Endothelial cell of umbilical vein (primary cell): ENCODE measurements around the gene NHLRC4. TPM values are rescaled to one million over a fixed set of nuclear protein-coding genes. Genes with fewer than 3 reads are reported as not detected.

Experiments
- BruUV-seq: library from RNA; stranded (reverse); fragments of 400-500 nt; replicated peaks from 2 replicates; lab custom pipeline; 2021; lab: Mats Ljungman, UMichigan
- CTCF ChIA-PET: fragments of 300-600, 350-600 bp; sonication (Branson Sonifier 250); formaldehyde crosslinking; loops from one replicate; lab custom pipeline; 2021; ENCODE audit warnings: antibody characterized with exemption, inconsistent platforms; lab: Charles Lee
- POLR2A ChIA-PET: fragments of 300-600, 350-600 bp; sonication (Branson Sonifier 250); formaldehyde crosslinking; loops from one replicate; lab custom pipeline; 2021; ENCODE audit warnings: antibody characterized with exemption, inconsistent platforms; lab: Charles Lee
- DNase-seq: peaks from one replicate; pipeline ENCODE4 v3.0.0-alpha.2; 2011; ENCODE audit warnings: low read depth, low spot score
- FAIRE-seq: peaks from 2 replicates; lab custom pipeline; 2011; peaks lifted over from hg19 to GRCh38; lab: Jason Lieb, UNC
- H2AFZ ChIP-seq: 2 replicates; pipeline ENCODE4 v1.6.0; 2012; ENCODE audit warnings: low read depth, low read length, control low read depth, inconsistent platforms
- H3K27ac ChIP-seq: 2 replicates; pipeline ENCODE4 v1.5.1; 2011; ENCODE audit warnings: low read depth, mild to moderate bottlenecking, control low read depth, low read length, moderate library complexity; ENCODE audit not compliant: insufficient read depth
- H3K27me3 ChIP-seq, 2 experiments: 2 replicates each; pipeline versions ENCODE4 v1.6.0 to v1.6.1; 2011; ENCODE audit warnings: low read length in 2 of 2, mixed read lengths in 1 of 2; ENCODE audit not compliant: control insufficient read depth in 2 of 2, insufficient read depth in 2 of 2
- H3K36me3 ChIP-seq, 2 experiments: 2 replicates in 1 of 2; 3 replicates in 1 of 2; pipeline ENCODE4 v1.5.1; 2011; ENCODE audit warnings: low read length in 2 of 2, mild to moderate bottlenecking in 1 of 2, moderate library complexity in 1 of 2; ENCODE audit not compliant: control insufficient read depth in 2 of 2, insufficient read depth in 2 of 2; ENCODE audit errors: extremely low read depth in 1 of 2
- H3K4me1 ChIP-seq: 3 replicates; pipeline ENCODE4 v1.5.1; 2011; ENCODE audit warnings: mild to moderate bottlenecking, low read length; ENCODE audit not compliant: control insufficient read depth, insufficient read depth; ENCODE audit errors: extremely low read depth
- H3K4me2 ChIP-seq: 2 replicates; pipeline ENCODE4 v1.6.1; 2011; ENCODE audit warnings: low read length, control low read depth, mixed read lengths; ENCODE audit not compliant: insufficient read depth
- H3K4me3 ChIP-seq, 3 experiments: fragments of 200-600 bp in 1 of 3; sonication (generic), shearing (Covaris generic) in 1 of 3; replicated peaks in 1 of 3; 2 replicates each; pipeline ENCODE4 v1.5.1; 2011 to 2016; ENCODE audit warnings: control low read depth in 3 of 3, low read length in 3 of 3, mild to moderate bottlenecking in 2 of 3, inconsistent platforms in 1 of 3, low read depth in 1 of 3, moderate library complexity in 1 of 3; ENCODE audit not compliant: insufficient read depth in 1 of 3
- H3K79me2 ChIP-seq: 2 replicates; pipeline ENCODE4 v1.6.0; 2012; ENCODE audit warnings: low read length, inconsistent platforms; ENCODE audit not compliant: control insufficient read depth, insufficient read depth
- H3K9ac ChIP-seq: replicated peaks from 2 replicates; pipeline ENCODE3; 2011; ENCODE audit warnings: low read length, control low read depth; ENCODE audit not compliant: insufficient read depth; ENCODE audit errors: extremely low read depth
- H3K9me1 ChIP-seq: replicated peaks from 3 replicates; pipeline ENCODE4 v1.6.0; 2011; ENCODE audit warnings: mild to moderate bottlenecking, low read length; ENCODE audit not compliant: control insufficient read depth, insufficient read depth; ENCODE audit errors: extremely low read depth
- H3K9me3 ChIP-seq: replicated peaks from 2 replicates; pipeline ENCODE4 v1.5.1; 2012; ENCODE audit warnings: low read length, inconsistent platforms; ENCODE audit not compliant: control insufficient read depth, insufficient read depth
- H4K20me1 ChIP-seq: replicated peaks from 2 replicates; pipeline ENCODE3; 2011; ENCODE audit warnings: mild to moderate bottlenecking, low read length; ENCODE audit not compliant: control insufficient read depth, insufficient read depth; ENCODE audit errors: extremely low read depth
- EZH2 ChIP-seq: IDR thresholded peaks from 2 replicates; pipeline ENCODE4 v1.6.1; 2012; ENCODE audit warnings: borderline replicate concordance, low read depth, mild to moderate bottlenecking, moderate library complexity, low read length, inconsistent platforms; ENCODE audit not compliant: severe bottlenecking
- FOS ChIP-seq: IDR thresholded peaks from 2 replicates; pipeline ENCODE4 v1.6.1; 2011; ENCODE audit warnings: mild to moderate bottlenecking, low read length, moderate library complexity, borderline replicate concordance; ENCODE audit not compliant: insufficient read depth
- GATA2 ChIP-seq: IDR thresholded peaks from 2 replicates; pipeline ENCODE4 v1.7.0; 2011; ENCODE audit warnings: low read depth, mild to moderate bottlenecking, moderate library complexity, mixed read lengths, low read length; ENCODE audit not compliant: insufficient read length, insufficient read depth
- JUN ChIP-seq: IDR thresholded peaks from 2 replicates; pipeline ENCODE4 v1.6.1; 2011; ENCODE audit warnings: borderline replicate concordance, low read depth; ENCODE audit not compliant: insufficient read length, insufficient read depth
- MYC ChIP-seq: IDR thresholded peaks from one replicate; pipeline ENCODE4 v1.6.1; 2011; ENCODE audit warnings: mild to moderate bottlenecking, low read depth, low read length
- POLR2A ChIP-seq: IDR thresholded peaks from 2 replicates; pipeline ENCODE4 v1.6.1; 2012; ENCODE audit warnings: low read depth, mild to moderate bottlenecking, control low read depth, low read length
- POLR2AphosphoS5 ChIP-seq: IDR thresholded peaks from 2 replicates; pipeline ENCODE4 v1.6.1; 2012; ENCODE audit warnings: low read depth, mild to moderate bottlenecking, control low read depth, low read length, moderate library complexity; ENCODE audit not compliant: insufficient read depth
- dilution Hi-C: fragments of 300-500 bp; cut with MboI; formaldehyde crosslinking; loops from one replicate; pipeline ENCODE4 v1.15.0; 2019; ENCODE audit warnings: low sequenced_read_pairs; ENCODE audit not compliant: extremely low pct_ligation_motif_present
- intact Hi-C: fragments of 100-400 bp; cut with micrococcal nuclease; formaldehyde crosslinking; loops from one replicate; pipeline ENCODE4 v1.10.0; 2022
- polyA plus RNA-seq, 4 experiments: library from polyadenylated mRNA; depleted of rRNA in 3 of 4; stranded (reverse) in 3 of 4; unstranded in 1 of 4; fragments of >200 nt; gene quantifications; 2 replicates each; pipeline versions ENCODE4 v1.2.1 to v1.2.3, GENCODE V29; 2011 to 2012; ENCODE audit warnings: missing spikeins in 1 of 4
- total RNA-seq: library from RNA; stranded (reverse); gene quantifications from 2 replicates; pipeline ENCODE4 v1.2.3, GENCODE V29; 2021
- TF ChIP-seq, protein P1 (sequence below): IDR thresholded peaks from 2 replicates; pipeline ENCODE4 v1.6.1; 2011; ENCODE audit not compliant: insufficient read depth, insufficient read length
- TF ChIP-seq, protein P2 (sequence below), 2 donors: IDR thresholded peaks; 1 replicate in 1 of 2; 2 replicates in 1 of 2; pipeline ENCODE4 v1.5.1; 2011; ENCODE audit warnings: low read length in 2 of 2, mild to moderate bottlenecking in 2 of 2, moderate library complexity in 2 of 2, control low read depth in 1 of 2, inconsistent platforms in 1 of 2, low read depth in 1 of 2; ENCODE audit not compliant: insufficient read depth in 1 of 2; ENCODE audit errors: extremely low read depth in 1 of 2

The NHLRC4 gene
- total and polyA plus RNA-seq, 2 donors (not counting 3 experiments of a cell fraction or from before 2014, with no cell fraction given), result 0.73 to 0.94 TPM

GRCh38 chr16:534856-535445 is 31.9 kb upstream of the NHLRC4 start:
- no peak for TF ChIP-seq GATA2
- TF ChIP-seq POLR2A, result no peak
- TF ChIP-seq, protein P1, sequence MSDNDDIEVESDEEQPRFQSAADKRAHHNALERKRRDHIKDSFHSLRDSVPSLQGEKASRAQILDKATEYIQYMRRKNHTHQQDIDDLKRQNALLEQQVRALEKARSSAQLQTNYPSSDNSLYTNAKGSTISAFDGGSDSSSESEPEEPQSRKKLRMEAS, result no peak
- no peak for TF ChIP-seq JUN
- no peak for TF ChIP-seq FOS
- TF ChIP-seq, protein P2, sequence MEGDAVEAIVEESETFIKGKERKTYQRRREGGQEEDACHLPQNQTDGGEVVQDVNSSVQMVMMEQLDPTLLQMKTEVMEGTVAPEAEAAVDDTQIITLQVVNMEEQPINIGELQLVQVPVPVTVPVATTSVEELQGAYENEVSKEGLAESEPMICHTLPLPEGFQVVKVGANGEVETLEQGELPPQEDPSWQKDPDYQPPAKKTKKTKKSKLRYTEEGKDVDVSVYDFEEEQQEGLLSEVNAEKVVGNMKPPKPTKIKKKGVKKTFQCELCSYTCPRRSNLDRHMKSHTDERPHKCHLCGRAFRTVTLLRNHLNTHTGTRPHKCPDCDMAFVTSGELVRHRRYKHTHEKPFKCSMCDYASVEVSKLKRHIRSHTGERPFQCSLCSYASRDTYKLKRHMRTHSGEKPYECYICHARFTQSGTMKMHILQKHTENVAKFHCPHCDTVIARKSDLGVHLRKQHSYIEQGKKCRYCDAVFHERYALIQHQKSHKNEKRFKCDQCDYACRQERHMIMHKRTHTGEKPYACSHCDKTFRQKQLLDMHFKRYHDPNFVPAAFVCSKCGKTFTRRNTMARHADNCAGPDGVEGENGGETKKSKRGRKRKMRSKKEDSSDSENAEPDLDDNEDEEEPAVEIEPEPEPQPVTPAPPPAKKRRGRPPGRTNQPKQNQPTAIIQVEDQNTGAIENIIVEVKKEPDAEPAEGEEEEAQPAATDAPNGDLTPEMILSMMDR (IDR thresholded peaks at IDR 0.05; ENCODE audit: extremely low read depth in 1 of 2, insufficient read depth in 1 of 2, low read depth in 1 of 2, low read length in 2 of 2), result no peak
- TF ChIP-seq MYC, result no peak
- TF ChIP-seq EZH2, result no peak
- no peak for TF ChIP-seq POLR2AphosphoS5

More at GRCh38 chr16:534856-535445, 31.9 kb upstream of the NHLRC4 start:
- no peak overlapping the region for H2AFZ ChIP-seq
- peaks cover 1% of the 10 kb centered on the region for H3K4me1 ChIP-seq
- dilution Hi-C loops, result no loop called here
- no peak overlapping the region for H3K4me2 ChIP-seq
- no peak overlapping the region for H3K27ac ChIP-seq
- intact Hi-C loops, result no loop called here
- no TSS peak for BruUV-seq
- ChIA-PET CTCF (interaction anchor here (0.7 to 1.5 kb wide), 2 partner anchors 39 to 42 kb away, joined by 3 to 4 read pairs; no protein-coding TSS in a partner anchor), POLR2A (no interaction called here)
- H3K27me3 ChIP-seq, result no peaks in the 10 kb centered on the region
- no peaks in the 10 kb centered on the region for H3K9me3 ChIP-seq
- H3K9me1 ChIP-seq, result no peaks in the 10 kb centered on the region
- H3K4me3 ChIP-seq, result no peak overlapping the region
- DNase-seq (no peak), FAIRE-seq (no peak)
- H3K36me3 ChIP-seq, result peaks cover 2 to 3% of the 10 kb centered on the region in 2 experiments
- no peaks in the 10 kb centered on the region for H4K20me1 ChIP-seq
- H3K79me2 ChIP-seq, result peaks cover 89% of the 10 kb centered on the region
- H3K9ac ChIP-seq, result no peak overlapping the region
